Neutrophil (primary cell): ENCODE data around the gene TNIK.
"Not testable (repeated sequence)": the region's sequence is repeated elsewhere in the genome, so short reads cannot be mapped to it uniquely, and the experiment has no call there.

Experiments used
- H3K27ac ChIP-seq: fragments of 200-600 bp; sonication (generic); 2 replicates; pipeline ENCODE4 v1.5.1; 2016; ENCODE audit warnings: mild to moderate bottlenecking, moderate library complexity
- H3K27me3 ChIP-seq: fragments of 200-600 bp; sonication (generic); 2 replicates; pipeline ENCODE4 v1.6.0; 2016; ENCODE audit warnings: mild to moderate bottlenecking
- H3K36me3 ChIP-seq: fragments of 200-600 bp; sonication (generic); 2 replicates; pipeline ENCODE4 v1.5.1; 2017
- H3K4me1 ChIP-seq, 2 experiments: fragments of 200-600 bp in 1 of 2; sonication (generic) in 1 of 2; 1 replicate in 1 of 2; 2 replicates in 1 of 2; pipeline versions ENCODE4 v1.5.1 to v1.6.1; 2013 to 2016; ENCODE audit warnings: low read depth in 1 of 2, low read length in 1 of 2, mild to moderate bottlenecking in 1 of 2, moderate library complexity in 1 of 2; ENCODE audit not compliant: control insufficient read depth in 1 of 2, insufficient read depth in 1 of 2
- H3K4me3 ChIP-seq, 2 experiments: fragments of 200-600 bp in 1 of 2; sonication (generic) in 1 of 2; 1 replicate in 1 of 2; 2 replicates in 1 of 2; pipeline ENCODE4 v1.5.1; 2013 to 2016; ENCODE audit warnings: low read depth in 1 of 2, low read length in 1 of 2, mild to moderate bottlenecking in 1 of 2, moderate library complexity in 1 of 2
- H3K9me3 ChIP-seq: fragments of 200-600 bp; sonication (generic); 2 replicates; pipeline ENCODE4 v1.5.1; 2016
- CTCF ChIP-seq: fragments of 200-600 bp; sonication (generic); IDR thresholded peaks from 2 replicates; pipeline ENCODE4 v1.5.1; 2016; ENCODE audit warnings: antibody characterized with exemption

Gene TNIK

DNA sequence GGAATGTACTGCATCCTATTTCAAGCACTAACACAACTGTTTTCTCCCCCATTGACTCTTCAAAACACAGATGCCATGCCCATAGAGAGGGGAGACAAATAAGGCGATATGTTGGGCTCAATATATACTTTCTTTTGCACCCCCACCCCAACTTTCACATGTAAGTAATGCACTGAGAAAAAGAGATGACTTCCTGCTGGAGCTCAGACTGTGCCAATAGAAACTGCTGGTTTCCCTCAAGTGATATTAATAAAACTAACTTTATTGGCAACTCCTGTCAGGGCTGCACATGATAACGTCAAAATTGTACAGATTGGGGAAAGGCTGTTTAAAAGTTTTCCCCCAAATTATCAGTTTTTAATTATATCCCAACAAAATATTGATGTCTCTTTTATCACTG lies 163.0 kb downstream of the TNIK start:
- Histone ChIP-seq H3K27me3 (no peaks in the 10 kb centered on the region), H3K27ac (no peak overlapping the region), H3K9me3 (no peaks in the 10 kb centered on the region), H3K36me3 (no peaks in the 10 kb centered on the region), H3K4me1 (no peaks in the 10 kb centered on the region), H3K4me3 (no peak overlapping the region)
- no peak for TF ChIP-seq CTCF

DNA sequence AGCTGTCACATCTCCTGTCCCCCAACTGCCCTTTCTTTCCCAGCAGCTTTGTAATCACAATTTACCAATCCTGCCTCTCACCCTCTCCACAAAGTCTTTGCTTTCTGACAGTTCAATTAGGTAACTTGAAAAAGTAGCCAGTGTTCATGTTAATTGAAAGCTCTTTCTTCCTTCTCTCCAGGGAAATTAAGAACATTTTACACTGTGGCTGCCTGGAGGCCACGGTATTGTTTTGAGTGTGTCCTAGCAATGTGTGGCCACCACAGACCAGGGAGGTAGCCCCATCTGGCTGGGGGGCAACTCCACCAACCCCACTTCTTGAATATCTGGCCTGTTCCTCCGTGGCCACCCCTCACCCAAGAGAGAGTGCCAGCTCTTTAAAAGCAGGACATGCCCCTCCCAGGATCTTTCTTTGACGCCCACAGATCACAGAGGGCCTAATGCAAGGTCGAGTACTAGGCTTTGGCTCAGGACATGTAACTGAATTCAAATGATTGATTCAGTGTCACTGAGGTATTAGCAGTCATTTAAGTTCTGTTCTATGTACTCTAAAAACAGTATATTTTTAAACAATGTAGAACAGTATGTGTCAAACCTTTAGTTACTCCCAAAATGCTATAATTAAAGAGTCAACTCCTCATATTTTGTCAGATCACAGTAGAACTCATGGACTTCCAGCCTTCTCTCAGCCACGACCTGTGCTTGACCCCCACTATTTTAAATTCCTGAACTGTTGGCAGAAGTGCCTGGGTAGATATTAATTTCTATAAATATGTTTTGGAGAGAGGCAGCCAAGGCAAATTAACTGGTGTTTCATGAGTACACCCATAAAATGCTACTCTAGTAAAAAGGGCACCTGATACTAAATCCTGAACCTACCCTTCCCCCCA lies 164.5 kb downstream of the TNIK start:
- Histone ChIP-seq H3K36me3 (no peaks in the 10 kb centered on the region), H3K4me1 (no peaks in the 10 kb centered on the region), H3K4me3 (no peak overlapping the region), H3K27me3 (no peaks in the 10 kb centered on the region), H3K9me3 (no peaks in the 10 kb centered on the region), H3K27ac (no peak overlapping the region)
- TF ChIP-seq CTCF, result no peak

GRCh38 chr3:171293142-171293782 lies 166.9 kb downstream of the TNIK start:
- H3K27me3 ChIP-seq, result no peaks in the 10 kb centered on the region
- no peaks in the 10 kb centered on the region for H3K36me3 ChIP-seq
- TF ChIP-seq CTCF, result no peak
- no peaks in the 10 kb centered on the region for H3K9me3 ChIP-seq
- H3K4me3 ChIP-seq, result no peak overlapping the region
- H3K27ac ChIP-seq, result no peak overlapping the region
- H3K4me1 ChIP-seq, result no peaks in the 10 kb centered on the region

DNA sequence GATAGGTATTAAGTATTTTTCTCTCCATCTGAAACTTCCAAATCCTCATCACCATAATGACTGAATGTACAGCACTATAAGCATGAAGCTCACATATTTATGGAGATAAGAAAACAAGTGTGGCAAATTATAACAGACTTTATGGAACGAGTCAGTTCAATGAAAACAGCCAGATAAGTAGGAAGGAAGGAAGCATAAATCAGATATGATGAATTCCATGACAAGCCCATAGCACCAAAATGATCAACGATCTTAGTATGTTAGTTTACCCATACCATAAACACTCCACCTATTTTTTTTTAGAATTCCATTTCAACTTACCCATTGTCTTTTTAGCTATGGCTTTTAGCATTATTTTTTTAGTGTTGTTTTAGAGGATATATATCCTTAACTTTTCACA lies 169.5 kb downstream of the TNIK start:
- no peaks in the 10 kb centered on the region for H3K27me3 ChIP-seq
- H3K27ac ChIP-seq, result no peak overlapping the region
- no peaks in the 10 kb centered on the region for H3K9me3 ChIP-seq
- H3K4me3 ChIP-seq, result no peak overlapping the region
- no peaks in the 10 kb centered on the region for H3K4me1 ChIP-seq
- H3K36me3 ChIP-seq, result no peaks in the 10 kb centered on the region
- no peak for TF ChIP-seq CTCF

- Histone ChIP-seq H3K4me3 (no peak overlapping the region), H3K27ac (no peak overlapping the region), H3K27me3 (no peaks in the 10 kb centered on the region), H3K36me3 (no peaks in the 10 kb centered on the region), H3K9me3 (no peaks in the 10 kb centered on the region), H3K4me1 (no peaks in the 10 kb centered on the region)
- TF ChIP-seq CTCF, result no peak
These were observed 170.9 kb downstream of the TNIK start for GRCh38 chr3:171289291-171289690.

- H3K36me3 ChIP-seq, H3K9me3 ChIP-seq, H3K27me3 ChIP-seq, H3K4me1 ChIP-seq, H3K4me3 ChIP-seq, H3K27ac ChIP-seq: not testable (repeated sequence)
These were observed 172.4 kb downstream of the TNIK start for GRCh38 chr3:171287761-171288160.
